GM23338 (cell line): ENCODE measurements around the gene SLAIN1. TPM values are rescaled to one million over a fixed set of nuclear protein-coding genes. Genes with fewer than 3 reads are reported as not detected.
A peak's percentile ranks its signal among the peaks of the same experiment; 100 is the strongest.

ENCODE experiments used
- ATAC-seq: fragments of 200-7000 bp; cut with Tn5 transposase; 3 replicates; pipeline ENCODE4 v1.9.1; 2020
- DNase-seq: peaks from one replicate; pipeline ENCODE4 v3.0.0-alpha.2; 2015; ENCODE audit warnings: low spot score
- H2AFZ ChIP-seq: fragments of 200-600 bp; sonication (generic); 2 replicates; pipeline ENCODE4 v1.8.0; 2016; ENCODE audit warnings: antibody characterized with exemption, mild to moderate bottlenecking, moderate library complexity
- H3F3A ChIP-seq: fragments of 200-600 bp; sonication (generic); replicated peaks from 2 replicates; pipeline ENCODE4 v1.8.0; 2017; ENCODE audit warnings: antibody characterized with exemption, mixed run types, low read depth
- H3K27ac ChIP-seq: fragments of 200-600 bp; sonication (generic); 2 replicates; pipeline ENCODE4 v1.6.1; 2016; ENCODE audit warnings: low read depth
- H3K27me3 ChIP-seq: fragments of 200-600 bp; sonication (generic); 2 replicates; pipeline ENCODE4 v1.8.0; 2016; ENCODE audit warnings: mild to moderate bottlenecking, mixed run types, moderate library complexity; ENCODE audit not compliant: insufficient read depth
- H3K36me3 ChIP-seq: fragments of 200-600 bp; sonication (generic); 2 replicates; pipeline ENCODE4 v1.8.0; 2016; ENCODE audit warnings: mild to moderate bottlenecking; ENCODE audit not compliant: insufficient read depth
- H3K4me1 ChIP-seq: fragments of 200-600 bp; sonication (generic); 2 replicates; pipeline ENCODE4 v1.8.0; 2016; ENCODE audit warnings: mild to moderate bottlenecking, moderate library complexity; ENCODE audit not compliant: insufficient read depth
- H3K4me2 ChIP-seq: fragments of 200-600 bp; sonication (generic); 2 replicates; pipeline ENCODE4 v1.7.1; 2017; ENCODE audit warnings: mixed run types
- H3K4me3 ChIP-seq: fragments of 200-600 bp; sonication (generic); 2 replicates; pipeline ENCODE4 v1.6.1; 2016; ENCODE audit warnings: mixed run types
- H3K79me2 ChIP-seq: fragments of 200-600 bp; sonication (generic); replicated peaks from 2 replicates; pipeline ENCODE4 v1.8.0; 2017; ENCODE audit warnings: mild to moderate bottlenecking; ENCODE audit not compliant: insufficient read depth
- H3K9me2 ChIP-seq: fragments of 200-600 bp; sonication (generic); 2 replicates; pipeline ENCODE4 v1.8.0; 2017; ENCODE audit not compliant: insufficient read depth
- H4K20me1 ChIP-seq: fragments of 200-600 bp; sonication (generic); replicated peaks from 2 replicates; pipeline ENCODE4 v1.8.0; 2017; ENCODE audit warnings: mild to moderate bottlenecking; ENCODE audit not compliant: insufficient read depth
- H3K27ac Mint-ChIP-seq: 2 replicates; pipeline ENCODE4 v1.8.0; 2020; ENCODE audit warnings: inconsistent platforms, mild to moderate bottlenecking, moderate library complexity, mixed read lengths
- H3K27me3 Mint-ChIP-seq: 3 replicates; pipeline ENCODE4 v1.8.0; 2022; ENCODE audit warnings: low read depth, mild to moderate bottlenecking, moderate library complexity, mixed read lengths, inconsistent platforms; ENCODE audit not compliant: insufficient read depth, poor library complexity
- H3K36me3 Mint-ChIP-seq: 3 replicates; pipeline ENCODE4 v1.8.0; 2021; ENCODE audit warnings: low read depth, mild to moderate bottlenecking, inconsistent platforms, moderate library complexity, mixed read lengths
- H3K4me1 Mint-ChIP-seq: 3 replicates; pipeline ENCODE4 v1.8.0; 2020; ENCODE audit warnings: mild to moderate bottlenecking, inconsistent platforms, mixed read lengths
- H3K4me3 Mint-ChIP-seq: 3 replicates; pipeline ENCODE4 v1.8.0; 2021; ENCODE audit warnings: moderate library complexity, mild to moderate bottlenecking, inconsistent platforms, mixed read lengths
- H3K9me3 Mint-ChIP-seq: 3 replicates; pipeline ENCODE4 v1.8.0; 2020; ENCODE audit warnings: moderate library complexity, mild to moderate bottlenecking, inconsistent platforms, mixed read lengths
- CREB1 ChIP-seq: fragments of 250-450 bp; sonication (Bioruptor Pico); IDR thresholded peaks from 2 replicates; pipeline ENCODE4 v1.5.0; 2020; ENCODE audit warnings: low read depth, mild to moderate bottlenecking, moderate library complexity
- EZH2phosphoT487 ChIP-seq: fragments of 200-600 bp; sonication (generic); IDR thresholded peaks from one replicate; pipeline ENCODE4 v1.8.1; 2018; ENCODE audit warnings: antibody characterized with exemption; ENCODE audit not compliant: unreplicated experiment
- JUNB ChIP-seq: IDR thresholded peaks from one replicate; pipeline ENCODE4 v1.6.1; 2016; ENCODE audit warnings: antibody characterized with exemption; ENCODE audit not compliant: unreplicated experiment
- NANOG ChIP-seq: IDR thresholded peaks from 2 replicates; pipeline ENCODE4 v1.6.1; 2016; ENCODE audit warnings: antibody characterized with exemption, borderline replicate concordance
- POLR2AphosphoS5 ChIP-seq: IDR thresholded peaks from 2 replicates; pipeline ENCODE4 v1.6.1; 2016; ENCODE audit warnings: antibody characterized with exemption, low read depth
- STAT1 ChIP-seq: IDR thresholded peaks from one replicate; pipeline ENCODE4 v1.6.1; 2016; ENCODE audit warnings: antibody characterized with exemption; ENCODE audit not compliant: unreplicated experiment
- ZNF114 ChIP-seq: fragments of 250-450 bp; sonication (Bioruptor Pico); IDR thresholded peaks from 2 replicates; pipeline ENCODE4 v1.5.0; 2020; ENCODE audit warnings: mild to moderate bottlenecking, moderate library complexity
- polyA plus RNA-seq: library from polyadenylated mRNA; unstranded; fragments of >200 nt; fragmentation: Nextera tagmentation; extraction: Ambion mirVana; gene quantifications from 2 replicates; pipeline ENCODE4 v1.2.1, GENCODE V29; 2016
- total RNA-seq: library from RNA; depleted of rRNA; stranded (reverse); fragments of >200 nt; shearing (Covaris generic); gene quantifications from 2 replicates; pipeline ENCODE4 v1.2.3, GENCODE V29; 2014
- TF ChIP-seq, protein P1 (sequence below): IDR thresholded peaks from 2 replicates; pipeline ENCODE4 v1.6.1; 2016; ENCODE audit warnings: antibody characterized with exemption

The SLAIN1 gene
- total and polyA plus RNA-seq, 2 experiments from 2014 or later, result 16.3 to 44.2 TPM

DNA sequence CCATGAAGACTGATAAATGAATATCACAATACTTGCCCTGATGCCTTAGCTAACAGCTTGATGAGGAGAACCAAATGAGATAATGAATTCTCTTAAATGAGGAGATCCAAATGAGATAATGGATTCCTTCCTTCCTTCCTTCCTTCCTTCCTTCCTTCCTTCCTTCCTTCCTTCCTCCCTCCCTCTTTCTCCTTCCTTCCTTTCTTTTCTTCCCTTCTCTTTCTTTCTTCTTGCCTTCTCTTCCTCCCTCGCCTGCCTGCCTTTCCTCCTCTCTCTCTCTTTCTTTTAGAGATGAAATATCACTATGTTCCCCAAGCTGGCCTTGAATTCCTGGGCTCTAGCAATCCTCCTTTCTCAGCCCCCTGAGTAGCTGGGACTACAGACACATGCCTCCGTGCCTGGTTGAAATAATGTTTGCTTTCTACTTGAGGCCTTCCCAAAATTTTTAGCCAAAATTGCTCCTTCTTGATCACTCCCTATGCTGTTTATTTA, 4.0 kb upstream of the SLAIN1 start:
- H3K79me2 ChIP-seq, result peaks cover 2% of the 10 kb centered on the region
- no peak overlapping the region for H3K4me2 ChIP-seq
- H3K4me3 ChIP-seq, result no peak overlapping the region
- H2AFZ ChIP-seq, result peak overlapping the region; percentile 49; the same call in 1 of the 2 replicates
- no peaks in the 10 kb centered on the region for H3K27me3 ChIP-seq
- no peak for TF ChIP-seq CREB1
- TF ChIP-seq NANOG, result no peak
- no peak for TF ChIP-seq JUNB
- no peak for TF ChIP-seq ZNF114
- no peak for TF ChIP-seq STAT1
- TF ChIP-seq, protein P1, sequence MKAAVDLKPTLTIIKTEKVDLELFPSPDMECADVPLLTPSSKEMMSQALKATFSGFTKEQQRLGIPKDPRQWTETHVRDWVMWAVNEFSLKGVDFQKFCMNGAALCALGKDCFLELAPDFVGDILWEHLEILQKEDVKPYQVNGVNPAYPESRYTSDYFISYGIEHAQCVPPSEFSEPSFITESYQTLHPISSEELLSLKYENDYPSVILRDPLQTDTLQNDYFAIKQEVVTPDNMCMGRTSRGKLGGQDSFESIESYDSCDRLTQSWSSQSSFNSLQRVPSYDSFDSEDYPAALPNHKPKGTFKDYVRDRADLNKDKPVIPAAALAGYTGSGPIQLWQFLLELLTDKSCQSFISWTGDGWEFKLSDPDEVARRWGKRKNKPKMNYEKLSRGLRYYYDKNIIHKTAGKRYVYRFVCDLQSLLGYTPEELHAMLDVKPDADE, result no peak
- TF ChIP-seq POLR2AphosphoS5, result no peak
- no peak overlapping the region for H3K27ac ChIP-seq
- no peaks in the 10 kb centered on the region for H3F3A ChIP-seq
- peaks cover 18% of the 10 kb centered on the region; the same call in 2 of the 3 replicates for H3K4me1 Mint-ChIP-seq
- H3K36me3 Mint-ChIP-seq, result no peaks in the 10 kb centered on the region
- H3K4me1 ChIP-seq, result peaks cover 21% of the 10 kb centered on the region
- no peak overlapping the region for H3K27ac Mint-ChIP-seq
- no peak for ATAC-seq
- H4K20me1 ChIP-seq, result no peaks in the 10 kb centered on the region
- H3K27me3 Mint-ChIP-seq, result peaks cover 8% of the 10 kb centered on the region
- H3K9me2 ChIP-seq, result no peaks in the 10 kb centered on the region
- no peak for DNase-seq
- no peak overlapping the region for H3K4me3 Mint-ChIP-seq
- no peaks in the 10 kb centered on the region for H3K9me3 Mint-ChIP-seq
- no peaks in the 10 kb centered on the region for H3K36me3 ChIP-seq

GRCh38 chr13:77696006-77696878, 1.2 kb upstream of the SLAIN1 start:
- Histone ChIP-seq H3K27ac (peak overlapping the region; percentile 76; the same call in 1 of the 2 replicates), H3K27me3 (no peaks in the 10 kb centered on the region; the same call in 1 of the 2 replicates), H3K4me1 (peaks cover 39% of the 10 kb centered on the region), H3K4me3 (peak overlapping the region; percentile 58), H3K79me2 (peaks cover 30% of the 10 kb centered on the region), H3F3A (no peaks in the 10 kb centered on the region), H3K36me3 (no peaks in the 10 kb centered on the region), H3K9me2 (no peaks in the 10 kb centered on the region), H2AFZ (no peak overlapping the region), H3K4me2 (peak overlapping the region; percentile 84), H4K20me1 (peaks cover 21% of the 10 kb centered on the region)
- peaks cover 13% of the 10 kb centered on the region for H3K27me3 Mint-ChIP-seq
- TF ChIP-seq ZNF114 (no peak), EZH2phosphoT487 (no peak)
- TF ChIP-seq, protein P1, result no peak
- peak; percentile 4; the same call in 1 of the 3 replicates for ATAC-seq
- DNase-seq, result peak; percentile 64
- no peak overlapping the region for H3K27ac Mint-ChIP-seq
- H3K4me3 Mint-ChIP-seq, result peak overlapping the region; percentile 78
- H3K9me3 Mint-ChIP-seq, result no peaks in the 10 kb centered on the region; the same call in 2 of the 3 replicates
- peaks cover 28% of the 10 kb centered on the region for H3K4me1 Mint-ChIP-seq
- peaks cover 3% of the 10 kb centered on the region; the same call in 1 of the 3 replicates for H3K36me3 Mint-ChIP-seq
